CD4-positive, alpha-beta T cell treated with Interleukin-17A for 4 hours (primary cell): ENCODE results near the gene POLE3.
"Not testable (repeated sequence)": the region's sequence is repeated elsewhere in the genome, so short reads cannot be mapped to it uniquely, and the experiment has no call there.

Experiments
- DNase-seq: peaks from one replicate; pipeline ENCODE4 v3.0.0-alpha.2; 2020; ENCODE audit warnings: mixed read lengths

The POLE3 gene

DNA sequence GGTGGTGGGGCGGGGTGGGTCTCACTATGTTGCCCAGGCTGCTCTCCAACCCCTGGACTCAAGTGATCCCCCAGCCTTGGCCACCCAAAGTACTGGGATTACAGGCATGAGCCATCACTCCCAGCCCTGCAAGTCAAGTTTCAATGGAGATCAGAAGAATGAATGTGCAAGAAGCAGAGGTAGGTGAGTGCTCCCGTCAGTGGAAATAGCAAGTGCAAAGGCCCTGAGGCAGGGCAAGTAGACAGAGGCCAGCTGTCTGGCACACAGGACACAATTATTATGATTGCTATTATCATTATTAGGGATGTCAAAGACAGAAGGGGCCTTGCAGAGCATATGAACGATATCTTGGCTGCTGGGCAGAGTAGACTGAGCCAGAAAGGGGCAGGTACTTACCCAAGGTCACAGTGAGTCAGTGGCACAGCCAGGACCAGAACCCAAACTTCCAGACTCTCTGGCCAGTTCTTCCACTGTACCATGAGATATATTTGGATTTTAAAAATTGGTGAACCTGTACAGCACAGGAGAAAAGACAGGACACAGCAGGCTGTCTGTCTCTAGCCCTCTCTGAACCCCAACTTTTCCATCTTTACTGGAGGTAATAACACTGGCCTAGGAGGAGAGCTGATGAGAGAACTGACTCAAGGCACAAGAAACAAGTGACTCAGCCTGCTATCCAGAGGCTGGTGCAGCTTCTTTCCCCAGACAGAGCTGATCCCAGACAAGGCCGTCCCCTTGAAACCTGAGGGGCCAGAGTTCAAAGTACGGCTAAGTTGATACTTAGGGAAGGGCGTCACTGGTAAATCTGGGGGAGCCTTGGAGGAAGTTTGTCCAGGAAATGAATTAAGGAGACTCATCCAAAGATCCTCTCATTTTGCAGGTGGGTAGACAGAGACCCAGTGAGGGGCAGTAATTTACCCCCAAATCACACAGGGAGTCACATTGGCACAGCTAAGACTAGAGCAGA is 35.1 kb downstream of the POLE3 start:
- no peak for DNase-seq

DNA sequence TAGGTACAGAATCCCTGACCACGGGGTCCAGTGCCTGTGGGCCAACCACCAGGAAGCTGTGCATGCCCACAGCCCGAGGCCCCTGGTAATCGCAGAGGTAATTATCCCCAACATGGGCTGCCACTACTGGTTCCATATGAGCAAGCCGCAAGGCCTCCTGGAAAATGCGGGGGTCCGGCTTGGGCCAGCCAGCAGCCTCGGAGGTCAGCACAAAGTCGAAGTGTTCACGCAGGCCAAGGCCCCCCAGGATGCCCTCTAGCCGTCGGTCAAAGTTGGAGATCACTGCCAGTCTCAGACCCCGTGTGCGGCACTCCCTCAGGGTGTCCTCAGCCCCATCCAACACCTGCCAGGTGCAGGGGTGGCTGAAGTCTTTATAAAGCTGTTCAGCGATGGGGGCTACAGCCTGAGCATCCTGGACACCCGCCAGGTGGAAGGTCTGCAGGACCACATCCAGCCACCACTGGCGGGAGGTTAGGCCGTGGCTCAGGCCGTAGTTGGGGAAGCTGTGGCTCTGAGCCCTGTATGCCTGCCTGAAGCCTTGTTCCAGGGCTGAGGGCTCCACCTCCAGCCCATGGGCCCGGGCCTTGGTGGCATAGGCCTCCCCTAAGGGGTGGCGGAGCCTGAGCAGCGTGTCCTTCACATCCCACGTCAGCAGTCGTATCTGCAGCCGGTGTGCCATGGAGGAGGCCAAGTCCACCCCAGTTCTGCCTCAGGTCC is 36.6 kb downstream of the POLE3 start:
- DNase-seq = no peak

DNA sequence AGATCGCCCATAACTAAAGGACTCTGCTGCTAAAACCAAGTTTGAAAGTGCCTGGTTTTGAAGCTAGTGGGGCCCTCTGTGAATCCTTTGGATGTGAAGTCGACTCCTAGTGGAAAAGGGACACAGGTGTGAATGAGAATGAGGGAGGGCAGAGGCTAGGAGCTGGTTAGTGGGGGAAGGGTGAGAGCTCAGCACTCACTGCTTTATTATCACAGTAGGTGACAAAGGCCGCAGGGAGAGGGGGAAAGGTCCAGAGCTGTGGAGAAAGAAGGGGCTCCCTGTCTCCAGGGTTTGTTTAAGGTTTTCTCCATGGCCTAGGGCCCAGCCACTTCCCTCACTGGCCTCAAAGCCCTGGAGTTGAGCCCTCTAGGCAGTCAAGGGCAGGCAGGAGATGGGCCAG is 37.2 kb downstream of the POLE3 start:
- no peak for DNase-seq

DNA sequence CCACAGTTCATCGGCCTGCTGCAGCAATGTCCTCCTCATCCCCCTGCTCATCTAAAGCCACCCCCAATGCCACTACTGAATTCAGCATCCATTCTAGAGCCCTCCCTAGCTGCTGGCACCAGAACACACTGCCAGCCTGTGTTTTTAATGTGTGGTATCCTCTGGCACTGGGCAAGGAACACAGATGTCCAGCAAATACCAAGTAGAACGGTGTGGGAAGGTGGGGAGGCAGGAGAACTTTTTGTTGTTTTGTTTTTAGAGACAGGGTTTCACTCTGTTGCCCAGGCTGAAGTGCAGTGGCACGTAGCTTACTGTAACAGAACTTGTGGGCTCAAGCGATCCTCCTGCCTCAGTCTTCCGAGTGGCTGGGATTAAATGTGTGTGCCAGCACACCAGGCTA is 38.4 kb downstream of the POLE3 start:
- DNase-seq = no peak

DNA sequence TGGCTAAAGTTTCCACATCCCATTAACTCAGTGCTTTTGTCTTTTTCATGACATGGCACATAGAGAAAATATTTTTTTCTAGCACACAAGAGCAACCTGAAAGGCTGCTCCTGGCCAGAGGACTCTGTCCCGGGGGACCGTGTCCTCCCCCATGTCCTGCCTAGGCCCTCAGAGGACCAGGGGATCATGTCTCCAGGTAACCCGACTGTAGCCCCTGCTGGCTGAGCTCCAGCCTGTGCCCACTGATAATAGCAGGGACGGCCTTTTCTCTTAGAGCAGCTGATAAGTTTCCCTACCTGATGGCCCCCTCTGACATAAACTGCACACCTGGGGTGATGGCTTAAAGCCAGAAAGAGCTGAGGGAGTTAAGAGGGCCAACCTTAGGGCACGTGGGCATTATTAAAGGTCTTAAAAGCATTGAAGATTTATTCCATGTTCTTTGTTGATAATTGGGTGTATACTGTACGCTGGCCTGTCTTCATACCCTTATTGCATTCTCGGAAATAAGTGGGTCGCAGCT is 39.6 kb downstream of the POLE3 start:
- DNase-seq = no peak

DNA sequence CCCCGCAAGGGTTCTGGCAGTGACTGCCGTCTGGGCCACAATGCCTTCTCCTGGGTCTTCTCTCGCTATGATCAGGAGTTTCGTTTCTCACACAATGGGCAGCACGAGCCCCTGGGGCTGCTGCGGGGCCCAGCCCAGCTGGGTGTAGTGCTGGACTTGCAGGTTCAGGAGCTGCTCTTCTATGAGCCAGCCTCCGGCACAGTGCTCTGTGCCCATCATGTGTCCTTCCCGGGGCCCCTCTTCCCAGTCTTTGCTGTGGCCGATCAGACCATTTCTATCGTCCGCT is 40.7 kb downstream of the POLE3 start:
- DNase-seq = no peak

DNA sequence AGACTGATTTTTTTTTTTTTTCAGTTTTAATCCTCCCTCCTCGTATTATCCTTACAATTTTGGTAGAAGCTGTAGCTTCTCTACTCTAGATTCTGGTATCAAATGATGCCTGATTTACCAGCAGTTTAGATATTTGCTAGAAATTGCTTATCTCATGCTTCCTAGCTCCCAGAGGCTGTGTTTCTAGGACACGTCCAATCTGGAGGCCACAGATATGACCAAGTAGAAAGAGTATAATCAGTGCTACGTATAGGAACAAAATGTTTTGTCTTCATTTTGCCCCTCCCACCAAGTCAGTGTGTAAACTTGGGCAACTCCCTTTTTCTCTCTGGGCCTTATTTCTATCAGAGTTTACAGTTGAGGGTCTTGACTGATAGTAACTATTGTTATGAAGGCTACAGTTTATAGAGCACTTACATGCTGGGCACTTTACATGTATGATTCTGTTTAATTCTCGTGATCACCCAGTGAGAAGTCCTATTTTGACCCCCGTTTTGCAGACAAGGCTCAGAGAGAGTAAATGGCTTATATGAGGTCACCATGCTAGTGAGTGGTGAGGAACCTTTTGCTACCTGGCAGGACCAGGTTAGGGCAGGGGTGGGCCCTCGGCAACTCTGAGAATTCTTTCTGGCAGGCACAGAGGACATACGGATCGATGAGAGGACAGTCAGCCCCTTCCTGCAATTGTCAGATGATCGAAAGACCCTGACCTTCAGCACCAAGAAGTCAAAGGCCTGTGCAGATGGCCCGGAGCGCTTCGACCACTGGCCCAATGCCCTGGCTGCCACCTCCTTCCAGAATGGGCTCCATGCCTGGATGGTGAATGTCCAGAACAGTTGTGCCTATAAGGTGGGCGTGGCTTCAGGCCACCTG is 41.3 kb downstream of the POLE3 start:
- no peak for DNase-seq

DNA sequence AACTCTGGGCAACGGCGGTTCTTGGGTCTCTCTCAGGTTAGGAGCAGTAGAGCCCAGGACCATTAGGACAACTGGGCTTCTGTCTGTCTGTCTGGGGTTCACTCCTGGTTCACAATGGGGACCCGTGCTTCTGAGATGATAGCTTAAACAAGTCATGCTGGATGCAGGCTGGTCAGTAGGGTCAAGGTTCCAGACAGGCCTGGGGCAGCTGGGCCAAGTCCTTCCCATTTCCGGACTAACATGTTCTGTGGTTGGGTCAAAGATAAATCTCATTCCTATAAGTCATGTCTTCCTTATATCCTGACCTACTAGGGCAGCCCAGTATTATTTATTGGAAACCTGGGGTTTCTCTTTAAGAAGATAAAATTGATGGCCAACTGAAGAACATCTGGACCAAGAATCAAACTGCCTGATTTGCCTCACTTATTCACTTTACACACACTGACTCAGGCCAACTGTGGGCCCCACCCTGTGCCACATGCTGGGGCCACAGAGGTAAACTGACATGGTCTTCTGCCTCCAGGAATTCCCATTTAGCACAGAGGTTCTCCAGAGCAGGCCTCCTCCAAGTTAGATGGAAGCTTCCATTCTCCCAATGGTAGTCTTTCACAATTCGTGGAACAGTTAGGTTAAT is 42.0 kb downstream of the POLE3 start:
- DNase-seq = no peak

DNA sequence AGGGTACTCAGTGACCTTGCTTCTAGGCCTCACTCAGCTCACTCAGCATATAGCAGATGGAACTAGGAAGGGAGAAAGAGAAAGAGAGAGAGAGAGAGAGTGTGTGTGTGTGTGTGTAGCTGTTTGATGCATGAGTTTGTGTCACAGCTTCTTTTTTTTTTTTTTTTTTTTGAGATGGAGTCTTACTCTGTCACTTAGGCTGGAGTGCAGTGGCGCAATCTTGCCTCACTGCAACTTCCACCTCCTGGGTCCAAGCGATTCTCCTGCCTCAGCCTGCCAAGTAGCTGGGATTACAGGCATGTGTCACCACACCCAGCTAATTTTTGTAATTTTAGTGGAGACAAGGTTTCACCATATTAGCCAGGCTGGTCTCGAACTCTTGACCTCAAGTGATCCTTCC is 44.8 kb downstream of the POLE3 start:
- DNase-seq = not testable (repeated sequence)

DNA sequence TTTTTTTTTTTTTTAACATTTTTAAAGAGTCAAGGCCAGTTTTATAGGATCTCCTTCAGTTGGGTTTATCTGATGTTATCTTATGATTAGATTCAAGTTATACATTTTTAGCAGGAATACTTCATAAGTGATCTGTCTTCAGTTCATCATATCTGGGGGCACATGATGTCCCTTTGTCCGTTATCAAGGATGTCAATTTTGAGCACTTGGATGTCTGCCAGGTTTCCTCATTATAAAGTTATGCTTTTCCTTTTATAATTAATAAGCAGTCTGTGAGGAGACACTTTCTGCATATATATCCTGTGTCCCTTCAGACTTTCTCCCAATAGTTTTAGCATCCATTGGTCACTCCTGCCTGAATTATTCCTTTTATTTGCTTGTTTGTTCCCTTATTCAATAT is 45.5 kb downstream of the POLE3 start:
- DNase-seq = no peak

DNA sequence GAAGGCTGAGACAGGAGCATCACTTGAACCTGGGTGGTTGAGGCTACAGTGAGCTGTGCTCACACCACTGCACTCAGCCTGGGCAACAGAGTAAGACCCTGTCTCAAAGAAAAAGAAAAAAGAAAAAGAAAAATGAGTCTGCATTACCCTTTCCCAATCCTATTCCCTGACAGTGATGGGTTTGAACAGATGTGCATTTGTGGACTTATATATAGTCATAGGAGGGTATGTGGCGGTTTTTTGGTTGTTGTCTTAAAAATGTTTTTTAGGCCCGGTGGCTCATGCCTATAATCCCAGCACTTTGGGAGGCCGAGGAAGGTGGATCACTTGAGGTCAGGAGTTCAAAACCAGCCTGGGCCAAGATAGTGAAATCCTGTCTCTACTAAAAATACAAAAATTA is 47.1 kb downstream of the POLE3 start:
- DNase-seq = no peak

DNA sequence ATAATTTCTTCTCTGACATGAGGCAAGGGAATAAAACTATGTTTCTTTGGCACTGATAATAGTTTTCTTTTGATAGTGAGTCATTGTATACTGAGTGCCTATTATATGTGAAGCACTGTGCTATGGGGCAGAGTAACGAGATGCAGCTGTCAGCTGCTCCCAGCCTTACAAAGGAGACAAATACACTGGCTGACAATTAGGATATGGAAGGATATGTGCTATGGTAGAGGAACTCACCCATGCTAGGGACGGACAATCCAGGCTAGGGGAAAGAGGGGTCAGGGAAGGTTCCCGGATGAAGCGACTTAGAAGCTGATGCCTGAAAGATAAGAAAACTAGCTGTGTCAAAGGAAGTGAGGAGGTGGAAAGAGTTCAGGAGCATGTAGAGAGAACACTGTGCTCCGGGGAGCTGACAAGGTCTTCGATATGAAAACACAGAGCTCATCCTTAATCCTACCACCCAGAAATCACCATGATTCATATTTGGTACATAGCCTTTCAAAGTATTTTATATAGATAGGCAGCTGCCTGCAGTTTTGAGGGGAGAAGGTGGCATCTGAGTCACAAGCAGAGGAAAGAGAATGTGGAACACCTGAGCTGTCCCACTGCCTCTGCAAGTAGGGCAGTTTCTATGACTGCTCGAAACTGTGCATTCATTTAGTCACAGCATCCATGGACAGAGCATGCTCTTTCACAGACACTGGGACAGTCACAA is 49.0 kb downstream of the POLE3 start:
- DNase-seq = no peak

DNA sequence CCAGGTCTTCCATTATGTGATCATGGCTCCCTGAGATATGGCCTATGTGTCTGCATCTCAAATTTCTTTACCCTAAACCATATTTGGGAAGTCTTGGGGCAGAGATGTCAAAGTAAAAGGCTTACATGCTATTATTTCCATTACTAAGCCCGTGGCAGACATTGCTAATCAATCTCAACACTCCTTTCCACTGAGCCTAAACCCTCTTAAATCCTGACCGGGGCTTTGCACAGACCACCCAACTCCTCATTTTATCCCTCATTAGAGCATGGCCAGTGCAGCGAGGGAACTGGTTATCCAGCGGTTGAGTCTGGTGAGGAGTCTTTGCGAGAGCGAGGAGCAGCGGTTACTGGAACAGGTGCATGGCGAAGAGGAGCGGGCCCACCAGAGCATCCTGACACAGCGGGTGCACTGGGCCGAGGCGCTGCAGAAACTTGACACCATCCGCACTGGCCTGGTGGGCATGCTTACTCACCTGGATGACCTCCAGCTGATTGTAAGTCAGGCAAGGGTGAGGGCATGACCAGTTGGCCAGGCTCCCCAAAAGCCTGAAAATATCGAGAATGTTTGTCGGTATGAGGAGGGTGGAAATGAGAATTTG is 50.1 kb downstream of the POLE3 start:
- DNase-seq = no peak

DNA sequence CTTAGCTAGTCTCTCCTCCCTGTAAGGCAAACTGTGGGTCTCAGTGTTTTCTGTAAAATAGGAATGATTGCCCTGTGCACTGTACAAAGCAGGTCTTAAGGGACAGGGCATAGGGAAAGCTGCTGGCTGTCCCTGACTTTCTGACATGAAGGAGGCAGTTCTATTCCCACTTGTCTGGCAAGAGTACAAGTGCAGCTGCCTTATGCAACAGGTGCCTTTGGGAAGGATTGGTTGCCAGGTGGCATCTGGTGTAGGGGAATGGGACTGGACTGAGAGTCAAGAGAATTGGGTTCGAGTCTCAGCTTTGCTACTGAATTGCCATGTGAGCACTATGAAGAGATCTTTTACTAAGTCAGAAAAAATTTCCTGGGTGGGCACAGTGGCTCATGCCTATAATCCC is 51.1 kb downstream of the POLE3 start:
- no peak for DNase-seq
